Measurements from ENCODE around the gene SMG6. TPM values are rescaled to one million over a fixed set of nuclear protein-coding genes. Genes with fewer than 3 reads are reported as not detected.
A peak's percentile ranks its signal among the peaks of the same experiment; 100 is the strongest.

SMG6 gene
- total and polyA plus RNA-seq, 2 of the 13 experiments (the other 11 are each of a cell fraction or from before 2014, with no cell fraction given): 4.6 to 14.6 TPM

GRCh38 chr17:2053380-2054261, 250.0 kb downstream of the SMG6 start:
- H2AFZ ChIP-seq (ENCODE audit: low read length): no peak overlapping the region
- WGBS (ENCODE audit: low lambda C conversion rate): 6% methylated on average over 25 of the region's 84 CpGs
- no peak overlapping the region for H3K27ac ChIP-seq (ENCODE audit: extremely low read length, insufficient read depth, low read length)
- peaks cover 35% of the 10 kb centered on the region for H3K4me1 ChIP-seq (ENCODE audit: insufficient read depth, low read length)
- no peaks in the 10 kb centered on the region for H3K79me2 ChIP-seq (ENCODE audit: insufficient read depth, low read length)
- intact Hi-C loops (cut with micrococcal nuclease; ENCODE audit: unreplicated experiment): loop anchor here (1.0 kb wide), 1 partner anchor 191 kb away; no protein-coding TSS in a partner anchor
- 0 out of 2 replicates have a peak overlapping the region, but pooled peaks have one; percentile 13 for H3K9ac ChIP-seq (ENCODE audit: insufficient read depth, low read depth, low read length)
- H4K20me1 ChIP-seq (ENCODE audit: insufficient read depth, low read length): peaks cover 20% of the 10 kb centered on the region; the same call in 1 of the 2 replicates
- peak overlapping the region; percentile 80 for H3K4me2 ChIP-seq (ENCODE audit: low read depth, low read length)
- in situ Hi-C loops (cut with HindIII; ENCODE audit: extremely low pct_ligation_motif_present, low pct_unique_long_range_greater_than_20kb): no loop called here
- peaks cover 4 to 26% of the 10 kb centered on the region in 2 experiments; a peak in 4 of 5 replicates for H3K27me3 ChIP-seq (ENCODE audit: control insufficient read depth in 1 of 2, insufficient read depth in 2 of 2, low read length in 2 of 2)
- ATAC-seq (peak; percentile 31), DNase-seq (ENCODE audit: low spot score) (peak; percentile 49), FAIRE-seq (no peak)
- H3K36me3 ChIP-seq (replicated peaks in 1 of 2; ENCODE audit: control insufficient read depth in 1 of 2, insufficient read depth in 2 of 2, low read length in 2 of 2): no peaks in the 10 kb centered on the region
- BruUV-seq (replicated peaks): no TSS peak
- ChIA-PET CTCF (ENCODE audit: low intra/inter-chr PET ratio, low total read pairs) (interaction anchor here (0.8 to 3.8 kb wide), 2 partner anchors 191 to 299 kb away, joined by 3 to 37 read pairs; no protein-coding TSS in a partner anchor), POLR2A (interaction anchor here (0.7 to 1.1 kb wide), 3 partner anchors 50 to 424 kb away, joined by 3 read pairs; no protein-coding TSS in a partner anchor)
- no peaks in the 10 kb centered on the region for H3K9me3 ChIP-seq (ENCODE audit: low read length)
- peak overlapping the region; percentile 64 to 76 (median 65) for H3K4me3 ChIP-seq (replicated peaks in 1 of 3; ENCODE audit: insufficient read depth in 1 of 3, low read depth in 2 of 3, low read length in 3 of 3)
- TF ChIP-seq, protein P1, sequence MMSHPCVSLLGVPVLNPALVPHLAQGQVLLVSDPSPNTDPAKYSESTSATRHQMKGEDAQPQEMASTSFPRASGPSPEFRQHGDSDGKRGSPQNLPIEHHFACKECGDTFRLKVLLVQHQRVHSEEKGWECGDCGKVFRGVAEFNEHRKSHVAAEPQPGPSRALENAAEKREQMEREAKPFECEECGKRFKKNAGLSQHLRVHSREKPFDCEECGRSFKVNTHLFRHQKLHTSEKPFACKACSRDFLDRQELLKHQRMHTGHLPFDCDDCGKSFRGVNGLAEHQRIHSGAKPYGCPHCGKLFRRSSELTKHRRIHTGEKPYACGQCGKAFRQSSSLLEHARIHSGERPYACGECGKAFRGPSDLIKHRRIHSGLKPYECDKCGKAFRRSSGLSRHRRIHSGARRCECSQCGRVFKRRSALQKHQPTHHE (CRISPR knock-in tag; IDR thresholded peaks at IDR 0.05; ENCODE audit: borderline replicate concordance): no peak
- no peak for TF ChIP-seq ZNF770 (CRISPR knock-in tag; IDR thresholded peaks at IDR 0.05)
- peak; percentile 85 for TF ChIP-seq FOSL2 (CRISPR knock-in tag; IDR thresholded peaks at IDR 0.05)
- TF ChIP-seq, protein P2, sequence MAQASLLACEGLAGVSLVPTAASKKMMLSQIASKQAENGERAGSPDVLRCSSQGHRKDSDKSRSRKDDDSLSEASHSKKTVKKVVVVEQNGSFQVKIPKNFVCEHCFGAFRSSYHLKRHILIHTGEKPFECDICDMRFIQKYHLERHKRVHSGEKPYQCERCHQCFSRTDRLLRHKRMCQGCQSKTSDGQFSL (CRISPR knock-in tag; IDR thresholded peaks at IDR 0.05): peak; percentile 56; the same call in 1 of the 2 replicates
- TF ChIP-seq, protein P3, sequence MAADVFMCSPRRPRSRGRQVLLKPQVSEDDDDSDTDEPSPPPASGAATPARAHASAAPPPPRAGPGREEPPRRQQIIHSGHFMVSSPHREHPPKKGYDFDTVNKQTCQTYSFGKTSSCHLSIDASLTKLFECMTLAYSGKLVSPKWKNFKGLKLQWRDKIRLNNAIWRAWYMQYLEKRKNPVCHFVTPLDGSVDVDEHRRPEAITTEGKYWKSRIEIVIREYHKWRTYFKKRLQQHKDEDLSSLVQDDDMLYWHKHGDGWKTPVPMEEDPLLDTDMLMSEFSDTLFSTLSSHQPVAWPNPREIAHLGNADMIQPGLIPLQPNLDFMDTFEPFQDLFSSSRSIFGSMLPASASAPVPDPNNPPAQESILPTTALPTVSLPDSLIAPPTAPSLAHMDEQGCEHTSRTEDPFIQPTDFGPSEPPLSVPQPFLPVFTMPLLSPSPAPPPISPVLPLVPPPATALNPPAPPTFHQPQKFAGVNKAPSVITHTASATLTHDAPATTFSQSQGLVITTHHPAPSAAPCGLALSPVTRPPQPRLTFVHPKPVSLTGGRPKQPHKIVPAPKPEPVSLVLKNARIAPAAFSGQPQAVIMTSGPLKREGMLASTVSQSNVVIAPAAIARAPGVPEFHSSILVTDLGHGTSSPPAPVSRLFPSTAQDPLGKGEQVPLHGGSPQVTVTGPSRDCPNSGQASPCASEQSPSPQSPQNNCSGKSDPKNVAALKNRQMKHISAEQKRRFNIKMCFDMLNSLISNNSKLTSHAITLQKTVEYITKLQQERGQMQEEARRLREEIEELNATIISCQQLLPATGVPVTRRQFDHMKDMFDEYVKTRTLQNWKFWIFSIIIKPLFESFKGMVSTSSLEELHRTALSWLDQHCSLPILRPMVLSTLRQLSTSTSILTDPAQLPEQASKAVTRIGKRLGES (CRISPR knock-in tag; IDR thresholded peaks at IDR 0.05; ENCODE audit: borderline replicate concordance): no peak
- no peak for TF ChIP-seq RELA (CRISPR knock-in tag; IDR thresholded peaks at IDR 0.05)
- TF ChIP-seq TBP (CRISPR knock-in tag; IDR thresholded peaks at IDR 0.05): no peak
- peak; percentile 71; the same call in 1 of the 2 replicates for TF ChIP-seq ZSCAN31 (CRISPR knock-in tag; IDR thresholded peaks at IDR 0.05; ENCODE audit: low read depth)
- TF ChIP-seq, protein P4, sequence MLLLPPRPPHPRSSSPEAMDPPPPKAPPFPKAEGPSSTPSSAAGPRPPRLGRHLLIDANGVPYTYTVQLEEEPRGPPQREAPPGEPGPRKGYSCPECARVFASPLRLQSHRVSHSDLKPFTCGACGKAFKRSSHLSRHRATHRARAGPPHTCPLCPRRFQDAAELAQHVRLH (CRISPR knock-in tag; IDR thresholded peaks at IDR 0.05; ENCODE audit: borderline replicate concordance, low read depth): no peak
- no peak for TF ChIP-seq KLF6 (CRISPR knock-in tag; IDR thresholded peaks at IDR 0.05)
- 0 out of 2 replicates have a peak, but pooled peaks have one; percentile 59 for TF ChIP-seq SAFB2 (CRISPR knock-in tag; IDR thresholded peaks at IDR 0.05; ENCODE audit: borderline replicate concordance, low read depth)
- TF ChIP-seq ZNF33A (CRISPR knock-in tag; IDR thresholded peaks at IDR 0.05; ENCODE audit: borderline replicate concordance): no peak
- no peak for TF ChIP-seq ARNT2 (CRISPR knock-in tag; IDR thresholded peaks at IDR 0.05; ENCODE audit: low read depth)
- TF ChIP-seq ZNF83 (CRISPR knock-in tag; IDR thresholded peaks at IDR 0.05; ENCODE audit: borderline replicate concordance): no peak
- TF ChIP-seq KDM3A (CRISPR knock-in tag; IDR thresholded peaks at IDR 0.05; ENCODE audit: low read depth): no peak
- TF ChIP-seq FOXK1 (CRISPR knock-in tag; IDR thresholded peaks at IDR 0.05; ENCODE audit: borderline replicate concordance, low read depth): no peak

All from HepG2 (cell line).